NCI-H128 (cell line): ENCODE measurements around the gene CYP1A1.
A peak's percentile ranks its signal among the peaks of the same experiment; 100 is the strongest.

Source experiments
- DNase-seq: peaks from one replicate; lab custom pipeline; 2025; ENCODE audit not compliant: unreplicated experiment; lab: John Stamatoyannopoulos, UW

Gene CYP1A1

DNA sequence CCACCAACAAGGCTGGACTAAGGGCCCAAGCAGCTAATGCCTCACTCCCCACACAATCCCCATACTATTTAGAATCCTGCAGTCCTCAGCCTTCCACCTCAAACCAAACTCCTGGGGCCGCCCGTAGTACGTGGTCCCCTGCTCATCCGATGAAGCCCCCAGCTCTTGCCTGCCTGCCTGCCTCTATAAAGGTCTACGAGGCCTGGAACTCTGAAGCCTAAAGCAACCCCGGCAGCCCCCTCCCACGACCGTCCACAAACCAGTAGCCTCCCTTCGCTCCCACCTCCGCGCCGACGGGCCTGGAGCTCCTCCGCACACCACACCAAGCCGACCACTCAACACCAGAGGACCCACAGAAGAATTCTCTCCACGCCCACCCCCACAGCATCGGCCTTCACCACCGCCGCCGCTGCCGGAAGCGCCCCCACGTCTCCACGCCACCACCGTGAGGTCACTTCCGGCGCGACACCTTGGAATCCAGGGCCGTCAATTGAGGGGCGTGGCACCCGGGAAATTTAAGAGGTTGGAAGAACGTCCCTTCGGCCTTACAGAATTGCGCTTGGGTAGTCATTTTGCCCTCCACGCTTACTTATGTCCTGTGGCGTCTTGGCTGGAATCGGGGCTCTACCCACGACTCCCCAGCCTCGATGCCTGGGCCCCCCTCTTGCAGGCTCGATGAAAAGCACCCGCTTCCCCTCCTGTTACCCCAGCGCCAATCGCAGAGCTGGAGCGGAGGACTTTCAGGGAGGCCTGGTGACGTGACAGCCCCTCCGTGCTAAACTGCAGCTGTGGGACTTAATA, 29.5 kb downstream of the CYP1A1 start, which contains the start of gene EDC3:
Gene EDC3, minus strand, starts transcription at position 428 of the 801 bp plus-strand sequence. CDS start 20,900 bp downstream, outside the sequence.
- peak; percentile 40 for DNase-seq

DNA sequence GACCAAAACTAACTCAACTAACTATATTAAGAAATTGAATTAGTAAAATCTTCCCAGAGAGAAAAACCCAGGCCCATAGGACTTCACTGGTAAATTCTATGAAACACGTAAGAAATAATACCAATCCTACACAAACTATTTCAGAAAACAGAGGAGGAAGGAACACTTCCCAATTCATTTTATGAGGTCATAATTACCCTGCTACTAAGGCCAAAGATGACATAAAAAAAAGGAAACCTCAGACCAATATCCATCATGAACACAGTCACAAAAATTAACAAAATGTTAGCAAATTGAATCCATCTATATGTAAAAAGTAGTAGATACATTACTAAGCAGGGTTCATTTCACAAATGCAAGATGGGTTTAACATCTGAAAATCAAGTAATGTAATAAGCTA, 33.0 kb downstream of the CYP1A1 start:
- no peak for DNase-seq

DNA sequence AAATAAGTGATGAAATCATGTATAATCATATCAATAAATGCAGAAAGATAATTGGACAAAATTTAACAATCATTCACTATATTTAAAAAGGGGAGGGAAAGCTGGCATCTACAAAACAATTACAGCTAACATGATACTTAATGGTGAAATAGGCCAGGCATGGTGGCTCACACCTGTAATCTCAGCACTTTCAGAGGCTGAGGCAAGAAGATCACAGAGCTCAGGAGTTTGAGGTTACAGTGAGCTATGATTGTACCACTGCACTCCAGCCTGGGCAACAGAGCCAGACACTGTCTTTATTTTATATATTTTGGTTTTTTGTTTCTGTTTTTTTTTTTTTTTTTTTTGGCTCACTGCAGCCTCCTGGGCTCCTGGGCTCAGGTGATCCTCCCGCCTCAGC, 41.6 kb downstream of the CYP1A1 start:
- no peak for DNase-seq

DNA sequence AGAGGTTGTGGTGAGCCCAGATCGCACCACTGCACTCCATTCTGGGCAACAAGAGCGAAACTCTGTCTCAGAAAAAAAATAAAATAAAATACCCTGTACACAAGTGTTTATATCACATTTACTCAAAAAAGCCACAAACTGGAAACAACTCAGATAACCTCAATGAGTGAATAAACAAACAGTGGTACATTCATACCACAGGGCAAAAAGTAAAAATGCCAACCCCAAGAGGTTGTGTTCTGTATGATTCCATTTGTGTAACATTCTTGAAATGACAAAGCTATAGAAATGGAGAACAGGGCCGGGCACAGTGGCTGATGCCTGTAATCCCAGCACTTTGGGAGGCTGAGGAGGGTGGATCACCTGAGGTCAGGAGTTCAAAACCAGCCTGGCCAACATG, 42.4 kb downstream of the CYP1A1 start:
- no peak for DNase-seq

DNA sequence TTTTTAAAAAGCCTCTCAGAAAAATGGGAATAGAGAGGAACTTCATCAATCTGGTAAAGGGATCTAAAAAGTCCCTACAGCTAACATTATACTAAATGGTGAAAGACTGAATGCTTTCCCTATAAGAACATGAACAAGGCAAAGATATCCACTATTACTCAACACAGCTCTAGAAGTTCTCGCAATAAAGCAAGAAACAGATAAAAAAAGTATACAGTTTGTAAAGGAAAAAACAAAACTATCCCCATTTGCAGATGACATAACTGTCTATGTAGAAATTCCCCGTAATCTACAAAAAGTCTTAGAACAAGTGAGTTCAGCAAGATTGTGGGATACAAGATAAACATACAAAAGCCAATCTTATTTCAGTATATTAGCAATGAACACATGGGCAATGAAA, 44.9 kb downstream of the CYP1A1 start:
- DNase-seq = no peak

DNA sequence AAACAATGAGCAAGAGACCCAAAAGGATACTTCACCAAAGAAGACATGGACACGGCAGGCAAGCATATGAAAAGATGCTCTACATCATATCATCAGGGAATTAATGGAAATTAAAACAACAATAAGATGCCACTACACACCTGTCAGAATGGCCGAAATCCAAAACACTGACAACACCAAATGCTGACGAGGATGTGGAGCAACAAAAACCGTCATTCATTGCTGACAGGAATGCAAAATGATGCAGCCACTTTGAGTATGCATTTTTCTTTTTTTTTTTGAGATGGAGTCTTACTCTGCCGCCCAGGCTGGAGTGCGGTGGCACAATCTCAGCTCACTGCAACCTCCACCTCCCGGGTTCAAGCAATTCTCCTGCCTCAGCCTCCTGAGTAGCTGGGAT, 48.5 kb downstream of the CYP1A1 start:
- no peak for DNase-seq

DNA sequence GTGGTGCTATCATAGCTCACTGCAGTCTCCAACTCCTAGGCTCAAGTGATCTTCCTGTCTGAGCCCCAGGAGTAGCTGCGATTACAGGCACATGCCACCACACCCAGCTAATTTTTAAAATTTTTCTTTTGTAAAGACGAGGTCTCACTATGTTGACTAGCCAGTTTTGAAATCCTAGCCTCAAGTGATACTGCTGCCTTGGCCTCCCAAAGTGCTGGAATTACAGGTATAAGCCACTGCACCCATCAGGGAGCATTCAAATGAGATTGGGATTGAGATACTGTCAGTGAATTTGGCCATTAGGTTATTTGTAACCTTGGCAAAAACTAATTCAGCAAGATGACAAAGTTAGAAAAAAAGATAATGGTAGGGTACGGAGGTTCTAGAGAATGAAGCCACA, 51.2 kb downstream of the CYP1A1 start:
- no peak for DNase-seq

DNA sequence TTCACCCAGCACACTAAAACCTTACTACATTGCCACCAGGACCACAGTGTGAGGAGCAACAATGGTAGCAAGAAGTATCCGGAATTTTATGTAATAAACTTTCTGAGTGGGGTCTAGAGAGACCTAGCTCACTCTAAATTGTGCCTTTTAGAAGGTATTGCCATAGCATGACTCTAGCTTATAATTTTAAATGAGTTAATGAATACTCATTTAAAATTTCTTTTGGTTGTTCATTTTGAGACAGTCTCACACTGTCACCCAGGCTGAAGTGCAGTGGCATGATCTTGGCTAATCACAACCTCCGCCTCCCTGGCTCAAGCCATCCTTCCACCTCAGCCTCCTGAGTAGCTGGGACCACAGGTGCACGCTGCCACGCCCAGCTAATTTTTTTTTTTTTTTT, 55.7 kb downstream of the CYP1A1 start:
- DNase-seq = no peak
